HG03558 (cell line): Measurements from ENCODE around the gene CDC6.

Experiments used
- ATAC-seq: cut with Tn5 transposase; IDR thresholded peaks from one replicate; pipeline ENCODE4 v1.9.1; 2021; ENCODE audit warnings: moderate number of reproducible peaks; ENCODE audit not compliant: unreplicated experiment; ENCODE audit errors: extremely low read depth

CDC6 gene

GRCh38 chr17:40309949-40310510 lies 22.4 kb downstream of the CDC6 start:
- no peak for ATAC-seq

- no peak for ATAC-seq
Observed at GRCh38 chr17:40310882-40311391, 23.3 kb downstream of the CDC6 start.

- no peak for ATAC-seq
Observed at GRCh38 chr17:40311575-40311974, 23.9 kb downstream of the CDC6 start.

- ATAC-seq, result no peak
Observed at GRCh38 chr17:40312131-40312731, 24.6 kb downstream of the CDC6 start.

- no peak for ATAC-seq
Observed at GRCh38 chr17:40312893-40313667, 25.4 kb downstream of the CDC6 start.

GRCh38 chr17:40313668-40314583 lies 26.2 kb downstream of the CDC6 start:
- no peak for ATAC-seq

- ATAC-seq, result no peak
Observed at GRCh38 chr17:40314584-40314956, 26.9 kb downstream of the CDC6 start.

GRCh38 chr17:40315206-40315605 lies 27.5 kb downstream of the CDC6 start:
- ATAC-seq, result no peak

- no peak for ATAC-seq
Observed at GRCh38 chr17:40315678-40316570, 28.2 kb downstream of the CDC6 start.

- ATAC-seq, result no peak
Observed at GRCh38 chr17:40316571-40317344, 29.1 kb downstream of the CDC6 start.

- ATAC-seq, result no peak
Observed at GRCh38 chr17:40317345-40317873, 29.7 kb downstream of the CDC6 start.

- ATAC-seq, result no peak
Observed at GRCh38 chr17:40317880-40318829, 30.5 kb downstream of the CDC6 start.

- ATAC-seq, result no peak
Observed at GRCh38 chr17:40318830-40319391, 31.2 kb downstream of the CDC6 start.

GRCh38 chr17:40319651-40320540 lies 32.2 kb downstream of the CDC6 start:
- ATAC-seq, result no peak

- ATAC-seq, result no peak
Observed at GRCh38 chr17:40320756-40321523, 33.3 kb downstream of the CDC6 start.
